A549 (cell line): ENCODE measurements around the gene FOS.

Experiments
- CBX8 ChIP-seq: fragments of 200-600 bp; sonication (generic); IDR thresholded peaks from 2 replicates; pipeline ENCODE4 v1.6.1; 2016
- CTCF ChIP-seq: fragments of >200 bp; sonication (Bioruptor Twin); formaldehyde crosslinking; IDR thresholded peaks from 3 replicates; pipeline ENCODE4 v1.5.1; 2016
- EP300 ChIP-seq, 2 experiments: fragments of >200 bp; sonication (Bioruptor Twin); formaldehyde crosslinking; IDR thresholded peaks; 2 replicates in 1 of 2; 3 replicates in 1 of 2; pipeline ENCODE4 v1.6.1; 2016 to 2017
- TF ChIP-seq, protein P1 (sequence below): fragments of 250-450 bp; sonication (Bioruptor Pico); IDR thresholded peaks from 2 replicates; pipeline ENCODE4 v1.5.0; 2020; ENCODE audit warnings: low read depth, mild to moderate bottlenecking, moderate library complexity

GRCh38 chr14:75247286-75247922 is 31.2 kb upstream of the FOS start:
- TF ChIP-seq CTCF = no peak
- TF ChIP-seq CBX8 = no peak
- TF ChIP-seq, protein P1, sequence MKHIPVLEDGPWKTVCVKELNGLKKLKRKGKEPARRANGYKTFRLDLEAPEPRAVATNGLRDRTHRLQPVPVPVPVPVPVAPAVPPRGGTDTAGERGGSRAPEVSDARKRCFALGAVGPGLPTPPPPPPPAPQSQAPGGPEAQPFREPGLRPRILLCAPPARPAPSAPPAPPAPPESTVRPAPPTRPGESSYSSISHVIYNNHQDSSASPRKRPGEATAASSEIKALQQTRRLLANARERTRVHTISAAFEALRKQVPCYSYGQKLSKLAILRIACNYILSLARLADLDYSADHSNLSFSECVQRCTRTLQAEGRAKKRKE (CRISPR knock-in tag) = no peak
- TF ChIP-seq EP300 (IDR thresholded peaks at IDR 0.05) = no peak
